ENCODE measurements around the gene YDJC.
"Not testable (repeated sequence)": the region's sequence is repeated elsewhere in the genome, so short reads cannot be mapped to it uniquely, and the experiment has no call there.

The YDJC gene

DNA sequence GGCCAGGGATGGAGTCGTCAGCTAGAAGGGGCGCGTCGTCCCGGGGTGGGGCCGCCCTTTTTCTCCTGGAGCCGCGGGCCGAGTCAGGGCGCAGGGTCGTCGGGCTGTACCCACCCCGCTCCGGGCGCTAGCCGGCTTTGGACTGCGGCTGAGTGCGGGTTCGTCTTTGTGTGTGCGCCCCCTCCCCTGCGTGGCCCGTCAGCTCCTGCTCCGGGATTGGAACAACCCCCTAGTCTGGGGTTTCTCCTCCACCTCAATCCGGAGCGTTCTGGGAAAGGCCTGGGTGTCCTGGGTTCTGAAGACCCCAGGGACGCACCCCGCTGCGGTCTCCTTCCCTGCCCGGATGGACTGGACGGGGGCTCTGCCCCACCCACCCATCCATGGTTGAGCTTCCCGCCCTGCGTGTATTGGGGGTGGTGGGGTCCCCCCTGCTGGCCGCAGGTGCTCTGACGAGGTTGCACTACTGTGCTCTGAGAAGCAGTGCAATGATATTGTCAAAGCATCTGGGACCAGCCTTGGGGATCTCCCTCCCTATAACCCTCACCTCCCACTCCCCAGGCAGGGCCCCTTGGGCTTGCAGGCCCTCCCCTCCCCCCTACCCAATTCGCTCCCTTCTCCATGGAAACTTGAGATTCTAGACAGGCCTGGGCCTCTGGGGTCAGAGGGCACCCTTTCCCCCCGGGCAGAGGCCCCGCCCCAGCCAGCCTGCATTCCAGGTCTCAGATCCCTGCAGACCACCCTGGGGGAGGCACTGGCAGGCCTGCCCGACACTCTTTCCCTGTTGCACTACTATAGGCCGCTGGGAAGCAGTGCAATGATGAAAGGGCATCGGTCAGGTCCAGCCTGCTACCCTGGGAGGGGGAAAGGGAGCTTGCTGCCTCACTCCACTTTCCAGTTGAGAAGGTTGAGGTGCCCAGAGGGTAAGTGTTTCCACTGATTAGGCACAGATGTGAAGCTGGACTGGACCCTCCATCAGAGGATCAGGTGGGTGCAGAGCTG, 23.0 kb upstream of the YDJC start:
- FAIRE-seq (no peak), DNase-seq (ENCODE audit: extremely low spot score, insufficient read length, low read depth) (no peak)

GRCh38 chr22:21652010-21652546, 22.3 kb upstream of the YDJC start:
- FAIRE-seq (peak; percentile 86), DNase-seq (ENCODE audit: extremely low spot score, insufficient read length, low read depth) (peak; percentile 83)

GRCh38 chr22:21651521-21652009, 21.7 kb upstream of the YDJC start:
- FAIRE-seq (no peak), DNase-seq (ENCODE audit: extremely low spot score, insufficient read length, low read depth) (no peak)

- FAIRE-seq (no peak), DNase-seq (ENCODE audit: extremely low spot score, insufficient read length, low read depth) (no peak)
These were observed 21.1 kb upstream of the YDJC start for GRCh38 chr22:21650823-21651520.

- FAIRE-seq (no peak), DNase-seq (ENCODE audit: extremely low spot score, insufficient read length, low read depth) (no peak)
These were observed 20.5 kb upstream of the YDJC start for GRCh38 chr22:21650280-21650679.

DNA sequence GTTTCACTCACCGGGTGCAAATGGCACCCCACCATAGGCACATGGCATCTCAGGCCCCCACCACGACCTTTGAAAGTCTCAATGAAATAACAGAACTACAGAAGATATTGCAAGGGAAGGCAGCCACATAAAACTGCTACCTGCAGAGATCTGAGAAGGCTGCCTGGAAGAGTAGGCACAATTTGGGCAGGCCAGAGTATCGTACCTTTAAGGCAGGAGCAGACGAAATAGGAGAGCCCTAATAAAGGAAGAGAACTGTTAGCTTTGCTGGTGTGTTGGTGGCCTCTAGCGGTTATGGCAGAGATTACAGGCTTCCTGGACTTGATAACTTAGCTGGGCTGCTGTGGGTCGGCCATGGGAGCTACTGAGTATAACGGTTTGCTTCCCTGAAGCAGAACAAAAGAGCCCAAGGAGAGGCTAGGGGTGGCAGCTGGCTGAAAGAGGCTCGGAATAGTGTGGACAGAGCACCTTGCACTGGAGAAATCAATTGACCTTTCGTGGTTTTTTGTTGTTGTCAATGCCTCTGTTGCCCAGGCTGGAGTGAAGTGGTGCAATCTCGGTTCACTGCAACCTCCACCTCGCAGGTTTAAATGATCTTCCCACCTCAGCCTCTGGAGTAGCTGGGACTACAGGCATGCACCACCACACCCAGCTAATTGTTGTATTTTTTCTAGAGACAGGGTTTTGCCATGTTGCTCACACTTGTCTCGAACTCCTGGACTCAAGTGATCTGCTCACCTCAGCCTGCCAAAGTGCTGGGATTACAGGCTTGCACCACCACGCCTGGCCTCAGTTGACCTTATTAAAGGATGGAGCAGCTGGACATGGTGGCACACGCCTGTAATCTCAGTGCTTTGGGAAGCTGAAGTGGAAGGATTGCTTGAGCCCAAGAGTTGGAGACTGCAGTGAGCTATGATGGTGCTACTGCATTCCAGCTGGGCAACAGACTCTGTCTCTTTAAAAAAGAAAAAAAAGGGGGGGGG, 17.1 kb upstream of the YDJC start:
- DNase-seq (ENCODE audit: extremely low spot score, insufficient read length, low read depth) (no peak), FAIRE-seq (peak; percentile 90)

DNA sequence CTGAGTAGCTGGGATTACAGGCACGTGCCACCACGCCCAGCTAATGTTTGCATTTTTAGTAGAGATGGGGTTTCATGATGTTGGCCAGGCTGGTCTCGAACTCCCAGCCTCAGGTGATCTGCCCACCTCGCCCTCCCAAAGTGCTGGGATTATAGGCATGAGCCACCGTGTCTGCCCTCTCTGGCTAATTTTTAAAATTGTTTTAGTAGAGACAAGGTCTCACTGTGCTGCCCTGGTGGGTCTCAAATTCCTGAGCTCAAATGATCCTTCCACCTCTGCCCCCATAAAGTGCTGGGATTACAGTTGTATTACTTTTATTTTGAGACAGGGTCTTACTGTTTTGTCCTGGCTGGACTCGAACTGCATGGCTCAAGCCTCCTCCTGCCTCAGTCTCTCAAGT, 15.7 kb upstream of the YDJC start:
- FAIRE-seq; DNase-seq (ENCODE audit: extremely low spot score, insufficient read length, low read depth): not testable (repeated sequence)

DNA sequence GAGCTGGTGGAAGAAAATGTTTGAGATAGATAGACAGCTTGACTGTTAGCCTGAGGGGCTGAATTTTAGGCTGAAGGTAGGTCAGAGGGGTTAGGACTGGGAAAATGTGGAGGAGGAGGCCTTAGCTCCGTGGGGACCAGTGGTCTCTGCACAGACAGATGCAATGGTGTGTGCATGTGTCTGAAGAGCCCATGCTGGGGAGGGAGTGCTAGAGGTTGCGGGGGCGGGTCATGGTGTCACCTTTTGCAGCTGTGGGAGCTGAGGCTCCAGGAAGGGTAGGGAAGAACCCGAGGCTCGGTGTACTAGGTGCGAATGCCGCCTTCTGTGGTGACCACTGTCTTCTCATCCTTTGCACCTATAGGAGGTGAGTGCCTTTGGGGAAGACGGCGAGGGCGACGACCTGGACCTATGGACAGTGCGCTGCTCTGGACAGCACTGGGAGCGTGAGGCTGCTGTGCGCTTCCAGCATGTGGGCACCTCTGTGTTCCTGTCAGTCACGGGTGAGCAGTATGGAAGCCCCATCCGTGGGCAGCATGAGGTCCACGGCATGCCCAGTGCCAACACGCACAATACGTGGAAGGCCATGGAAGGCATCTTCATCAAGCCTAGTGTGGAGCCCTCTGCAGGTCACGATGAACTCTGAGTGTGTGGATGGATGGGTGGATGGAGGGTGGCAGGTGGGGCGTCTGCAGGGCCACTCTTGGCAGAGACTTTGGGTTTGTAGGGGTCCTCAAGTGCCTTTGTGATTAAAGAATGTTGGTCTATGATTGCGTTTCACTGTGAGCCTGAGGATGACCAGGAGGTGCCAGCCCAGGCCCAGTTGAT, 13.9 kb upstream of the YDJC start:
- no peak for FAIRE-seq
- no peak for DNase-seq (ENCODE audit: extremely low spot score, insufficient read length, low read depth)

DNA sequence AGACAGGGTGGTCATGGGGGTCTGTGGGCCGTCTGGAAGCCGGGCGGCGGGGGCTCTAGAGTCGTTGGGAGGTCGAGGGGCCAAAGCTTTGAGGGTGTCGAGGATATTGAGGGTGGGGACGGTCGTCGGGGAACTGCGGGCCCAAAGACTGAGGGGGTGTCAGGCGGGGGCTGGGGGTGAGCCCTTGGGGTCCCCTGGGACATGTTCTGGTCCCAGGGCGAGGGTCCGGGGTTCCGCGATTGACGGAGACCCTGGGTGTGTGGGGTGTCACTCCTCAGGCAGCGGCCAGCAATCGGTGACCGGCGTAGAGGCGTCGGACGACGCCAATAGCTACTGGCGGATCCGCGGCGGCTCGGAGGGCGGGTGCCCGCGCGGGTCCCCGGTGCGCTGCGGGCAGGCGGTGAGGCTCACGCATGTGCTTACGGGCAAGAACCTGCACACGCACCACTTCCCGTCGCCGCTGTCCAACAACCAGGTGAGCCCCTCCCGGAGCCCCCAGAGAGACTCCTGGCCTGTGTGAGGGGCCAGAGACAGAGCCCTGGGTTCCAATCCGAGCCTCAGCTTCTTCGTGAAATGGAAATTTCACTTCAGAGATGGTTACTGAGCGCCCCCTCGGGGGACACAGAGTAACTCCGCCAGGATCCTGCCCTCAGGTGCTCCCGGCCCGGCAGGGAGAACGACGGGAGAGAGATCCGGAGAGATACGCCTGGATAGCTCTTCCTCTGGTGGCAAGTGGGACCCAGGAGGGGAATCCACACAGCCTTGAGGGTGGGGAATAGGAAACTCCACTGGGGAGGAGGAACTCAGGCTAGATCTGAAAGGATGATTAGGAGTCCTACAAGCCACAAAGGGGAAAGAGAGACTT, 13.0 kb upstream of the YDJC start:
- DNase-seq (ENCODE audit: extremely low spot score, insufficient read length, low read depth) (no peak), FAIRE-seq (peak; percentile 66)

DNA sequence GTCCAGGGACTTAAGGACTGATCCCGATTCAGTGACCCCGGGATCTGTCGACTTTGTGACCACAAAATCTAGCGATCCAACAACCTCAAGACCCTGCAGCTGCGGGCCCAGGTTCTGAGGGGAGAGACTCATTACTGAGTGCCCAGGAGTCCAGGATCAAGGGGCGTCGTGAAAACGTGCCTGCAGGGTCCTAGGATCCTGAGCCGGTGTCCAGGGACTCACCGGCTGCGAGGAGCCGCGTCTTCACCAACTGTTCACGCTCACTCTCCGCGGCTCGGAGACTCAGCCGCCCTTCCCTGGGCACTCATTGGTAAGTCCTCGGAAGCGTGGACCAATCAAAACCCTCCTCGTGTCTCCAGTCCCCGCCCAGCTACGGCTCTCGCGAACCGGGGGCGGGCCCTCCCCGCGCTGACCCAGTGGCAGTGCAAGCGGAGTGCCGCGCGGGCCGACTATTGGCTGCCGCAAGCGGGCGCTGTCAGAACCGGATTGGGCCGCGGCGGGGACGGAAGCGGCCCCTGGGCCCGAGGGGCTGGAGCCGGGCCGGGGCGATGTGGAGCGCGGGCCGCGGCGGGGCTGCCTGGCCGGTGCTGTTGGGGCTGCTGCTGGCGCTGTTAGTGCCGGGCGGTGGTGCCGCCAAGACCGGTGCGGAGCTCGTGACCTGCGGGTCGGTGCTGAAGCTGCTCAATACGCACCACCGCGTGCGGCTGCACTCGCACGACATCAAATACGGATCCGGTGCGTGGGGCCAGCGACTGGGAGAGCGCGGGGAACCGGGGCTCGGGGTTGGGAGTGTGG, 12.2 kb upstream of the YDJC start, which contains the start of gene SDF2L1:
TSS of gene SDF2L1 (plus strand) at position 514 of the 795 bp plus-strand sequence. CDS start at position 549, 35 bp downstream.
- FAIRE-seq: peak; percentile 100
- DNase-seq (ENCODE audit: extremely low spot score, insufficient read length, low read depth): peak; percentile 98

DNA sequence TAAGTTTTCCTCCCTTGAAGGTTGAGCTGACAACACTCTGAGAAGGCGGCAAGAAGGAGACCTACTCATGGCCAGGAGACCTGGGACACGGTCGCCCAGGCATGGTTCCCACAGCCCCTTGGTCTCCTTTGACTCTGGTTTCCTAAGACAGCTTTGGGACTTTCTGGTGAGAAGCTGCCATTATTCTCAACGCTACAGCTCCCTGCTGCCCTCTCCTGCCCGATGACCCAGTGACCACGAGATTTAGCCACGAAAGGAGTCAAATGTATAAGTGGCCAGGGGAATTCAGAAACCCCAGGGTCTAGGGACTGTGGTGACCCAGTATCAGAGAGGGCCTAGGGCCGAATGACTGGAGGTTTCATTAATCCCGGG, 11.6 kb upstream of the YDJC start:
- FAIRE-seq (no peak), DNase-seq (ENCODE audit: extremely low spot score, insufficient read length, low read depth) (no peak)

GRCh38 chr22:21640810-21641209, 11.0 kb upstream of the YDJC start:
- DNase-seq (ENCODE audit: extremely low spot score, insufficient read length, low read depth) (no peak), FAIRE-seq (no peak)

DNA sequence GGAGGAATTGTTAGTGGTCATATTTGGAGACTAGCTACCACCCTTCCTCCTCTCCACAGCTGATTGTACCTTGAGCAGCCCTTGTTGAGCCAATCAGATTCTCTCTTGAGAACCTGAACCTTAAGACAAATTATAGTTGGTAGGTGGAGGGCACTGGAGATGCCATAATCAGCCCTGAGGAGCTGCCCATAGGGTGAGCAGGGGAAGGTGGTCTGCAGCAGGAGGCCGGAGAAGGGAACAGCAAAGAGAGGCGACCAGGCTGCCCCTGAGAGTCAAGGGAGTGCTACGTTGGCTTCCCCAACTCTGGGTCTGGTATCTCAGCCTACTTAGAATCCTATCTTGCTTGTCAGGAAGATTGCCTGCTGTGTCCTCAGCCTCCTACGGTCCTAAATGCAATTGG, 9.5 kb upstream of the YDJC start:
- no peak for DNase-seq (ENCODE audit: extremely low spot score, insufficient read length, low read depth)
- no peak for FAIRE-seq

DNA sequence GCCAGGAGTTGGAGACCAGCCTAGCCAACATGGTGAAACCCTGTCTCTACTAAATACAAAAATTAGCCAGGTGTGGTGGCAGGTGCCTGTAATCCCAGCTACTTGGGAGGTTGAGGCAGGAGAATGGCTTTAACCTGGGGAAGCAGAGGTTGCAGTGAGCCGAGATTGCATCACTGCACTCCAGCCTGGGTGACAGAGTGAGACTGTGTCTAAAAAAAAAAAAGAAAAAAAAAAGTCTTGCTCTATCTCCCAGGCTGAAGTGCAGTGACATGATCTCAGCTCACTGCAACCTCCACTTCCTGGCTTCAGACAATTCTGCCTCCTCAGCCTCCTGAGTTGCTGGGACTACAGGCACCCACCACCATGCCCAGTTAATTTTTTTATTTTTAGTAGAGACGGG, 7.6 kb upstream of the YDJC start:
- FAIRE-seq; DNase-seq (ENCODE audit: extremely low spot score, insufficient read length, low read depth): not testable (repeated sequence)

GRCh38 chr22:21636629-21637218, 6.9 kb upstream of the YDJC start:
- no peak for DNase-seq (ENCODE audit: extremely low spot score, insufficient read length, low read depth)
- no peak for FAIRE-seq

- FAIRE-seq (no peak), DNase-seq (ENCODE audit: extremely low spot score, insufficient read length, low read depth) (no peak)
These were observed 6.1 kb upstream of the YDJC start for GRCh38 chr22:21635771-21636510.
